Sigmoid colon (tissue), 7 donors: ENCODE data around the gene KCNAB1. TPM values are rescaled to one million over a fixed set of nuclear protein-coding genes. Genes with fewer than 3 reads are reported as not detected.

Experiments used
- DNase-seq: peaks from one replicate; pipeline ENCODE4 v3.0.0-alpha.2; 2019
- H3K27ac ChIP-seq, 4 donors: fragments of 200-600 bp; sonication (generic); one replicate each; pipeline ENCODE4 v1.5.1; 2016 to 2019; ENCODE audit warnings: mild to moderate bottlenecking in 1 of 4
- H3K27me3 ChIP-seq, 3 donors: fragments of 200-600 bp; sonication (generic); one replicate each; pipeline ENCODE4 v1.5.1; 2019; ENCODE audit warnings: mild to moderate bottlenecking in 1 of 3
- H3K36me3 ChIP-seq, 4 donors: fragments of 200-600 bp; sonication (generic); one replicate each; pipeline ENCODE4 v1.5.1; 2016 to 2019
- H3K4me1 ChIP-seq, 4 donors: fragments of 200-600 bp; sonication (generic); one replicate each; pipeline ENCODE4 v1.5.1; 2017 to 2019
- H3K4me3 ChIP-seq, 4 donors: fragments of 200-600 bp; sonication (generic); one replicate each; pipeline ENCODE4 v1.5.1; 2017 to 2019; ENCODE audit warnings: mild to moderate bottlenecking in 2 of 4, moderate library complexity in 1 of 4
- H3K9me3 ChIP-seq, 4 donors: fragments of 200-600 bp in 3 of 4; sonication (generic) in 3 of 4; one replicate each; pipeline versions ENCODE4 v1.5.1 to v1.6.1; 2013 to 2019
- CTCF ChIP-seq, 4 experiments: fragments of 450-650 bp in 3 of 4; fragments of 200-600 bp in 1 of 4; IDR thresholded peaks; one replicate each; pipeline ENCODE4 v1.5.1; 2016 to 2019; ENCODE audit warnings: antibody characterized with exemption in 4 of 4, mild to moderate bottlenecking in 3 of 4, moderate library complexity in 2 of 4
- EP300 ChIP-seq, 4 donors: sonication (generic); formaldehyde crosslinking; IDR thresholded peaks; one replicate each; pipeline ENCODE4 v1.6.1; 2017; ENCODE audit warnings: antibody characterized with exemption in 4 of 4
- POLR2A ChIP-seq, 2 donors: fragments of 450-650 bp; IDR thresholded peaks; one replicate each; pipeline ENCODE4 v1.6.1; 2016; ENCODE audit warnings: antibody characterized with exemption in 2 of 2, mild to moderate bottlenecking in 2 of 2, moderate library complexity in 2 of 2
- POLR2AphosphoS5 ChIP-seq, 4 donors: sonication (generic); formaldehyde crosslinking; IDR thresholded peaks; one replicate each; pipeline ENCODE4 v1.6.1; 2017; ENCODE audit warnings: antibody characterized with exemption in 4 of 4
- WGBS, 2 donors: extraction: QIAGEN DNeasy Blood & Tissue Kit; methylation state at CpG; one replicate each; pipeline ENCODE4 v1.1.7; 2013; 5-methylcytosine and 5-hydroxymethylcytosine counted together
- intact Hi-C: fragments of 100-400 bp; cut with DNase I; formaldehyde crosslinking; loops from one replicate; pipeline ENCODE4 v1.15.1; 2023
- polyA plus RNA-seq, 3 donors: library from polyadenylated mRNA; stranded (reverse); fragments of 200-250 nt; gene quantifications; one replicate each; pipeline ENCODE4 v1.2.3, GENCODE V29; 2013
- total RNA-seq, 4 donors: library from RNA; depleted of rRNA; stranded (reverse); fragments of >200 nt; gene quantifications; one replicate each; pipeline ENCODE4 v1.1.0, GENCODE V29; 2016
- donor health status: healthy with polysubstance abuse.
- donor health status: Bipolar disorder and iron deficiency.
- donor health status: healthy.

Gene KCNAB1
- total and polyA plus RNA-seq, 7 donors = 1.2 to 5.0 (median 4.3) TPM; not detected in 2

DNA sequence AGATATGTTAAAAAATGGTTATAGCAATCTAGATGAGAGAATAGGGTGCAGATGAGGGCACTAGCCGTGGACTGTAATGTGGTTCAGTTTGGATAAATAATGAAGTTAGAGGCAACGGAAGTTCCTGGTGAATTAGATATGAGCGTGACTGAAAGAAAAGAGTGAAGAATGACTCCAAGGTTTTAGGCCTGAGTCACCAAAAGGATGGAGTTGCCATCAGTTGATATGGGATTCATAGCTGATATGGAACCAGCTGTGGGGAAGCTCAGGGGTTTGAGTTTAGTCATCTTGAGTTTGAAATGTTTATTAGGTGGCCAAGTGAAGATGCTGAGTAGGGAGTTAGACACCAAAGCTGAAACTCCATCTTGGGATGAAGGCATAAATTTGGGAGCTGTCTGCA is 368.4 kb downstream of the KCNAB1 start:
- Histone ChIP-seq H3K4me1 (peaks cover 0 to 51% (median 33%) of the 10 kb centered on the region in 4 donors), H3K27ac (peak overlapping the region in 2 of 4 donors; percentile 22 to 47), H3K36me3 (no peaks in the 10 kb centered on the region), H3K9me3 (no peaks in the 10 kb centered on the region), H3K4me3 (no peak overlapping the region), H3K27me3 (no peaks in the 10 kb centered on the region)
- intact Hi-C loops = no loop called here
- 97% methylated on average over 3 of the region's 3 CpGs for WGBS, 2 donors
- DNase-seq = no peak
- TF ChIP-seq POLR2A (IDR thresholded peaks at IDR 0.05) (no peak), CTCF (IDR thresholded peaks at IDR 0.05) (no peak), EP300 (IDR thresholded peaks at IDR 0.05) (no peak), POLR2AphosphoS5 (IDR thresholded peaks at IDR 0.05) (no peak)

DNA sequence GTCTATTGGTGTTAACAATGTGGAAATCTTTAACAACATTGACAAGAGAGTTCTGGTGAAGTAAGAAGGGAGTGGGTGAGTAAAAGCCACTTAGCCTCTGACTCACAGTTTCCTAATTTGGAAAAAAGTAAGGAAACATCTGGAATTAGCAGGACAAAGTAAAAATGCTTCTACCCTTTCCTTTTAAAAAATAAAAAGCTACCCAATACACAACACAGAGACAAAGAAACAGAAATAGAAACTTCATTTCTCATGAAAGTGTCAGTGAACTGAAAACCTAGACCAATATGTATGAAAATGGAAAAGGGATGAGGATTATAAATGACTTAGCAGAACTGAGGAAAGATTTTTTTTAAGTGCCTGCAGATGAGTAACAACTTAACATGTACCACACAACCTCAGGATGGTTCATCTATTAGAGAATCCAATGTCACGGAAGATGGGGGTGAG is 369.1 kb downstream of the KCNAB1 start:
- Histone ChIP-seq H3K27me3 (no peaks in the 10 kb centered on the region), H3K9me3 (no peaks in the 10 kb centered on the region), H3K4me1 (peaks cover 0 to 43% (median 26%) of the 10 kb centered on the region in 4 donors), H3K27ac (peak overlapping the region in 2 of 4 donors; percentile 47 to 80), H3K4me3 (no peak overlapping the region), H3K36me3 (no peaks in the 10 kb centered on the region)
- TF ChIP-seq POLR2A (IDR thresholded peaks at IDR 0.05) (no peak), POLR2AphosphoS5 (IDR thresholded peaks at IDR 0.05) (peak in 1 of 4 donors; percentile 22), CTCF (IDR thresholded peaks at IDR 0.05) (no peak), EP300 (IDR thresholded peaks at IDR 0.05) (no peak)
- intact Hi-C loops = no loop called here
- WGBS, 2 donors = 88 to 94% methylated on average over 1 of the region's 1 CpG
- DNase-seq = no peak

- no peak overlapping the region for H3K4me3 ChIP-seq
- intact Hi-C loops = no loop called here
- 73 to 80% methylated on average over 3 of the region's 3 CpGs for WGBS, 2 donors
- no peaks in the 10 kb centered on the region for H3K36me3 ChIP-seq
- H3K9me3 ChIP-seq = no peaks in the 10 kb centered on the region
- TF ChIP-seq POLR2A (IDR thresholded peaks at IDR 0.05) = no peak
- TF ChIP-seq CTCF (IDR thresholded peaks at IDR 0.05) = no peak
- peaks cover 0 to 36% (median 23%) of the 10 kb centered on the region in 4 donors for H3K4me1 ChIP-seq
- DNase-seq = no peak
- H3K27me3 ChIP-seq = no peaks in the 10 kb centered on the region
- H3K27ac ChIP-seq = peak overlapping the region in 2 of 4 donors; percentile 76 to 80
Observed at GRCh38 chr3:156491192-156491591, 370.8 kb downstream of the KCNAB1 start.

DNA sequence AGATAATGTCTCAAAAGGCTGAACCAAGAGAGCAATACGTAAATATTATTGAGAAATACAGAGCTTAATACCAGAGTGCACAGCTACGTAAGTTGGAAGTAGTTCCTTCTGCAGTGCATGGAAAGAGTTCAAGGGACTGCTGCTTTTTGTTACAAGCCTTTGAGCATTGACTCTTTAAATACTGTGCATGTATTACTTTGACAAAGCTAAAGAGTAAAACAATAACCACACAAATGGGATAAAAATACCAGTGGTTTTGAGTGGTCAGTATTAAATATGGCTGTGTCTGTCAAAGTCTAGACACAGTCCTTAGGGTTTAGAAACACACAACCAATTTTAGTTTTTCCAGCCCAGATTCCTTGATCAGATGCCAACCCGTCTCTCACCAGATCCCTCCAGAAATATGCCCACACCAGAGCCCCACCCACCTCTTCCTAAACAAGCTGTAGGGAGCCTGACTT is 372.5 kb downstream of the KCNAB1 start:
- H3K27ac ChIP-seq = peak overlapping the region in 3 of 4 donors; percentile 60 to 80 (median 76)
- H3K4me1 ChIP-seq = peaks cover 0 to 30% (median 20%) of the 10 kb centered on the region in 4 donors
- no peaks in the 10 kb centered on the region for H3K27me3 ChIP-seq
- no peaks in the 10 kb centered on the region for H3K36me3 ChIP-seq
- H3K9me3 ChIP-seq = no peaks in the 10 kb centered on the region
- WGBS, 2 donors = 79 to 84% methylated on average over 3 of the region's 3 CpGs
- no peak overlapping the region for H3K4me3 ChIP-seq
- TF ChIP-seq EP300 (IDR thresholded peaks at IDR 0.05) (peak in 1 of 4 donors; percentile 39), POLR2A (IDR thresholded peaks at IDR 0.05) (no peak), POLR2AphosphoS5 (IDR thresholded peaks at IDR 0.05) (peak; percentile 16 to 66 (median 28))
- intact Hi-C loops = no loop called here
- no peak for DNase-seq

DNA sequence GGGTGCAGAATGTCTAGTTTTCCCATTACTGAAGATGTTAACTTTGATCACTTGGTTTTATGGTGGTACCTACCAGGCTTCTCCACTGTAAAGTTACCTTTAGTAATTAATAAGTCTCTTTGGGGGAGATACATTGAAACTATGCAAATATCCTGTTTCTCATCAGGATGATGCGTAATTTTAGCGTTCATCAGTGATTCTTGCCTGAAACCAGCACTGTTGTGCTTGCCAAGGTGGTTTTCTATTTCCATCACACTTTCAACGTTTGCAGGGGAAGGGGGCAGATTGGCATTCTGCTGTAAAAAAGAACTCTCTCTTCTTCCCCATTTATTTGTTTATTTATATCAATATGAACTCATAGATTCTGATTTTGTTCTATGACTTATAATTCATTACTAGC is 373.5 kb downstream of the KCNAB1 start:
- TF ChIP-seq CTCF (IDR thresholded peaks at IDR 0.05) (no peak), POLR2A (IDR thresholded peaks at IDR 0.05) (no peak), POLR2AphosphoS5 (IDR thresholded peaks at IDR 0.05) (no peak), EP300 (IDR thresholded peaks at IDR 0.05) (no peak)
- Histone ChIP-seq H3K27ac (peak overlapping the region in 2 of 4 donors; percentile 76 to 80), H3K4me1 (peaks cover 0 to 28% (median 20%) of the 10 kb centered on the region in 4 donors), H3K9me3 (no peaks in the 10 kb centered on the region), H3K4me3 (no peak overlapping the region), H3K27me3 (no peaks in the 10 kb centered on the region), H3K36me3 (no peaks in the 10 kb centered on the region)
- 82 to 84% methylated on average over 3 of the region's 3 CpGs for WGBS, 2 donors
- no peak for DNase-seq
- intact Hi-C loops = no loop called here
